Heart right ventricle (tissue), 16 donors: ENCODE results near the gene USP2. TPM values are rescaled to one million over a fixed set of nuclear protein-coding genes. Genes with fewer than 3 reads are reported as not detected.
A peak's percentile ranks its signal among the peaks of the same experiment; 100 is the strongest.

Source experiments
- ATAC-seq, 8 donors: fragments of 200-7000 bp; cut with Tn5 transposase; one replicate each; pipeline ENCODE4 v1.9.1; 2020; ENCODE audit warnings: mild to moderate bottlenecking in 8 of 8, moderate library complexity in 8 of 8, moderate number of reproducible peaks in 1 of 8
- DNase-seq, 2 donors: peaks; one replicate each; pipeline ENCODE4 v3.0.0-alpha.2; 2020
- H3K27ac ChIP-seq, 10 donors: fragments of 200-600 bp; sonication (generic) in 2 of 10; one replicate each; pipeline versions ENCODE4 v1.5.0 to v1.8.0; 2020 to 2022; ENCODE audit warnings: mild to moderate bottlenecking in 3 of 10
- H3K27me3 ChIP-seq, 7 donors: fragments of 200-600 bp; one replicate each; pipeline ENCODE4 v1.8.0; 2021 to 2022; ENCODE audit warnings: mild to moderate bottlenecking in 2 of 7
- H3K36me3 ChIP-seq, 9 donors: fragments of 200-600 bp; sonication (generic) in 1 of 9; one replicate each; pipeline versions ENCODE4 v1.5.0 to v1.8.0; 2020 to 2022; ENCODE audit warnings: mild to moderate bottlenecking in 2 of 9
- H3K4me1 ChIP-seq, 9 donors: fragments of 200-600 bp; sonication (generic) in 1 of 9; one replicate each; pipeline versions ENCODE4 v1.5.0 to v1.8.0; 2020 to 2022; ENCODE audit warnings: mild to moderate bottlenecking in 4 of 9
- H3K4me3 ChIP-seq, 10 donors: fragments of 200-600 bp; sonication (generic) in 2 of 10; one replicate each; pipeline versions ENCODE4 v1.5.0 to v1.8.0; 2020 to 2022; ENCODE audit warnings: mild to moderate bottlenecking in 7 of 10, moderate library complexity in 2 of 10
- H3K9me3 ChIP-seq, 11 donors: fragments of 200-600 bp in 10 of 11; sonication (generic) in 2 of 11; one replicate each; pipeline versions ENCODE4 v1.5.0 to v1.8.0; 2013 to 2022; ENCODE audit warnings: mild to moderate bottlenecking in 2 of 11, control low read depth in 1 of 11, moderate library complexity in 1 of 11
- CTCF ChIP-seq, 9 donors: fragments of 200-600 bp; sonication (generic) in 2 of 9; IDR thresholded peaks; one replicate each; pipeline versions ENCODE4 v1.5.0 to v1.8.0; 2021 to 2022; ENCODE audit warnings: antibody characterized with exemption in 9 of 9, mild to moderate bottlenecking in 5 of 9, moderate library complexity in 1 of 9
- WGBS, 2 donors: extraction: QIAGEN DNeasy Blood & Tissue Kit; methylation state at CpG; one replicate each; pipeline ENCODE4 v1.1.7; 2013; ENCODE audit warnings: inconsistent platforms in 1 of 2; 5-methylcytosine and 5-hydroxymethylcytosine counted together
- intact Hi-C, 10 donors: fragments of 100-400 bp; cut with DNase I; formaldehyde crosslinking; loops; one replicate each; pipeline versions ENCODE4 v1.11.1 to v1.14.2; 2022
- polyA plus RNA-seq, 2 donors: library from polyadenylated mRNA; stranded (reverse); fragments of 200-250 nt; gene quantifications; one replicate each; pipeline ENCODE4 v1.2.3, GENCODE V29; 2013
- total RNA-seq, 10 donors: library from RNA; stranded (reverse); fragmentation: NEBNext Ultra II Directional in 3 of 10; extraction: Animal tissue kit (Norgen Biotek cat#: 25700) in 3 of 10; gene quantifications; one replicate each; pipeline versions ENCODE4 v1.2.1 to v1.2.4, GENCODE V29; 2021 to 2023
- donor health status: Arrhythmogenic right ventricular cardiomyopathy.
- donor health status: ischemic (EF 13 %, LVEDD 7.1; RV severe dilation, severe dysfunction).
- donor health status: healthy with polysubstance abuse.
- donor health status: DM: no; HTN: yes; CAD: no.
- donor health status: DM: no; HTN: no; CAD: no.
- donor health status: ischemic (EF 25% LVEDD 6.9; RV normal size, moderate dysfunction).
- donor health status: ischemic (EF 25% LVEDD 5.7; RV mildly dilated, moderate dysfunction).
- donor health status: healthy.
- donor health status: DM: yes; HTN: yes; CAD: no.
- donor health status: Ischemic cardiomyopathy.
- donor health status: ischemic (EF 35%, LVEDD 5.7; RV mildly dilated, moderate dysfunction).
- donor health status: nonischemic (EF 11% LVEDD 7.7; RV severe dilation, severe dysfunction).
- donor health status: DM: yes; HTN: yes; CAD: no.
- donor health status: PGD.
- donor health status: ischemic (EF 29% LVEDD 5.4; RV normal size, mild dysfunction).
- donor health status: nonischemic (EF 23%, LVEDD 6.1; RV moderate dilation, normal function).

The USP2 gene
- total and polyA plus RNA-seq, 12 donors: 42.0 to 183 (median 130) TPM

GRCh38 chr11:119319136-119319699 is 62.3 kb downstream of the USP2 start:
- ATAC-seq (no peak), DNase-seq (no peak)
- WGBS, 2 donors: 57 to 72% methylated on average over 8 of the region's 8 CpGs
- peaks cover 11 to 94% (median 70%) of the 10 kb centered on the region in 9 donors for H3K4me1 ChIP-seq
- peak overlapping the region; percentile 85 to 99 (median 92) for H3K27ac ChIP-seq
- intact Hi-C loops: loop anchor here in 2 of 10 donors (5.0 to 10.0 kb wide), 2 partner anchors 112 to 224 kb away; partner anchors contain the start of gene CBL (in 1 of the 2)
- H3K36me3 ChIP-seq: peaks cover 0 to 11% (median 6%) of the 10 kb centered on the region in 9 donors
- peaks cover 0 to 69% (median 0%) of the 10 kb centered on the region in 7 donors for H3K27me3 ChIP-seq
- TF ChIP-seq CTCF (IDR thresholded peaks at IDR 0.05): no peak
- H3K9me3 ChIP-seq: no peaks in the 10 kb centered on the region
- H3K4me3 ChIP-seq: peak overlapping the region in 7 of 10 donors; percentile 3 to 60 (median 13)

GRCh38 chr11:119318240-119319135 is 63.0 kb downstream of the USP2 start:
- peak overlapping the region; percentile 85 to 99 (median 92) for H3K27ac ChIP-seq
- peak overlapping the region in 6 of 10 donors; percentile 13 to 84 (median 66) for H3K4me3 ChIP-seq
- intact Hi-C loops: loop anchor here in 2 of 10 donors (5.0 to 10.0 kb wide), 2 partner anchors 111 to 224 kb away; partner anchors contain the start of gene CBL (in 1 of the 2)
- ATAC-seq (peak in 5 of 8 donors; percentile 4 to 51 (median 19)), DNase-seq (peak in 1 of 2 donors; percentile 64)
- no peak for TF ChIP-seq CTCF (IDR thresholded peaks at IDR 0.05)
- peaks cover 0 to 72% (median 0%) of the 10 kb centered on the region in 7 donors for H3K27me3 ChIP-seq
- peaks cover 0 to 19% (median 8%) of the 10 kb centered on the region in 9 donors for H3K36me3 ChIP-seq
- no peaks in the 10 kb centered on the region for H3K9me3 ChIP-seq
- WGBS, 2 donors: 51 to 53% methylated on average over 22 of the region's 22 CpGs
- peaks cover 11 to 94% (median 70%) of the 10 kb centered on the region in 9 donors for H3K4me1 ChIP-seq

GRCh38 chr11:119317592-119318239 is 63.8 kb downstream of the USP2 start:
- no peak for ATAC-seq
- 38 to 47% methylated on average over 14 of the region's 14 CpGs for whole genome bisulfite sequencing, 2 donors
- H3K4me1 ChIP-seq: peaks cover 11 to 90% (median 70%) of the 10 kb centered on the region in 9 donors

More at GRCh38 chr11:119317592-119318239, 63.8 kb downstream of the USP2 start:
- no peak for TF ChIP-seq CTCF (IDR thresholded peaks at IDR 0.05)
- DNase-seq: no peak
- H3K9me3 ChIP-seq: no peaks in the 10 kb centered on the region
- peaks cover 0 to 26% (median 11%) of the 10 kb centered on the region in 9 donors for H3K36me3 ChIP-seq
- peak overlapping the region; percentile 10 to 94 (median 80) for H3K4me3 ChIP-seq
- peak overlapping the region; percentile 85 to 99 (median 92) for H3K27ac ChIP-seq
- H3K27me3 ChIP-seq: peaks cover 0 to 72% (median 0%) of the 10 kb centered on the region in 7 donors
- intact Hi-C loops: loop anchor here in 2 of 10 donors (5.0 to 10.0 kb wide), 2 partner anchors 110 to 223 kb away; partner anchors contain the start of gene CBL (in 1 of the 2)
